Sciatic nerve (tissue), 2 donors: ENCODE data around the gene SERPINA4. TPM values are rescaled to one million over a fixed set of nuclear protein-coding genes. Genes with fewer than 3 reads are reported as not detected.
"Not testable (repeated sequence)": the region's sequence is repeated elsewhere in the genome, so short reads cannot be mapped to it uniquely, and the experiment has no call there.

Experiments
- ATAC-seq: fragments of 200-7000 bp; cut with Tn5 transposase; one replicate; pipeline ENCODE4 v1.9.1; 2020; ENCODE audit warnings: mild to moderate bottlenecking, moderate library complexity
- DNase-seq: peaks from one replicate; pipeline ENCODE4 v3.0.0-alpha.2; 2020; ENCODE audit warnings: low spot score
- intact Hi-C: fragments of 100-400 bp; cut with DNase I; formaldehyde crosslinking; loops from one replicate; pipeline ENCODE4 v1.14.2; 2022
- total RNA-seq: library from RNA; stranded (reverse); fragmentation: NEBNext Ultra II Directional; extraction: Animal tissue kit (Norgen Biotek cat#: 25700); gene quantifications from one replicate; pipeline ENCODE4 v1.2.1, GENCODE V29; 2021
- donor health status: DM: no; HTN: no; CAD: no.
- donor health status: DM: no; HTN: no; CAD: no.

The SERPINA4 gene
- total RNA-seq, 1 donor from 2014 or later, result not detected

GRCh38 chr14:94605361-94605760 lies 44.1 kb downstream of the SERPINA4 start:
- no peak for ATAC-seq
- no peak for DNase-seq
- intact Hi-C loops, result no loop called here

- not testable (repeated sequence) for DNase-seq, ATAC-seq
- intact Hi-C loops, result loop anchor here (1.0 kb wide), 1 partner anchor 14 kb away; no protein-coding TSS in a partner anchor
Observed at GRCh38 chr14:94608966-94609365, 47.7 kb downstream of the SERPINA4 start.

- DNase-seq (peak; percentile 18), ATAC-seq (no peak)
- intact Hi-C loops, result no loop called here
Observed at GRCh38 chr14:94611179-94611578, 49.9 kb downstream of the SERPINA4 start.

GRCh38 chr14:94612174-94612573 lies 50.9 kb downstream of the SERPINA4 start, which contains the start of gene SERPINA3:
SERPINA3 (plus strand) TSS chr14:94612391; CDS start chr14:94614442, 2,051 bp downstream.
- ATAC-seq, result peak; percentile 87
- peak; percentile 51 for DNase-seq
- intact Hi-C loops, result no loop called here

- ATAC-seq, result peak; percentile 77
- peak; percentile 60 for DNase-seq
- intact Hi-C loops, result no loop called here
Observed at GRCh38 chr14:94612580-94613554, 51.6 kb downstream of the SERPINA4 start.

GRCh38 chr14:94613720-94614644 lies 52.7 kb downstream of the SERPINA4 start:
- intact Hi-C loops, result no loop called here
- DNase-seq (peak; percentile 37), ATAC-seq (no peak)

GRCh38 chr14:94614802-94615201 lies 53.6 kb downstream of the SERPINA4 start:
- intact Hi-C loops, result no loop called here
- DNase-seq, result no peak
- no peak for ATAC-seq

- ATAC-seq (no peak), DNase-seq (peak; percentile 32)
- intact Hi-C loops, result no loop called here
Observed at GRCh38 chr14:94615254-94615653, 54.0 kb downstream of the SERPINA4 start.

- intact Hi-C loops, result no loop called here
- ATAC-seq (no peak), DNase-seq (peak; percentile 33)
Observed at GRCh38 chr14:94615823-94616570, 54.8 kb downstream of the SERPINA4 start.

GRCh38 chr14:94617366-94617941 lies 56.2 kb downstream of the SERPINA4 start:
- DNase-seq (no peak), ATAC-seq (no peak)
- intact Hi-C loops, result no loop called here

- DNase-seq, result no peak
- ATAC-seq, result no peak
- intact Hi-C loops, result no loop called here
Observed at GRCh38 chr14:94617988-94618822, 57.0 kb downstream of the SERPINA4 start.

GRCh38 chr14:94619297-94619696 lies 58.1 kb downstream of the SERPINA4 start:
- ATAC-seq (no peak), DNase-seq (no peak)

More at GRCh38 chr14:94619297-94619696, 58.1 kb downstream of the SERPINA4 start:
- intact Hi-C loops, result no loop called here

Other genes starting within 250 kb of the SERPINA4 start
- gene SERPINA6, start 238.1 kb upstream of the SERPINA4 start, total RNA-seq, result not detected
- not detected for gene SERPINA2, start 194.7 kb upstream of the SERPINA4 start, total RNA-seq
- 28.5 TPM for gene SERPINA1, start 172.8 kb upstream of the SERPINA4 start, total RNA-seq
- gene SERPINA11, start 108.6 kb upstream of the SERPINA4 start, total RNA-seq, result not detected
- gene SERPINA9, start 85.2 kb upstream of the SERPINA4 start, total RNA-seq, result not detected
- not detected for gene SERPINA12, start 52.0 kb upstream of the SERPINA4 start, total RNA-seq
- 8.8 TPM for gene SERPINA5, start 20.0 kb downstream of the SERPINA4 start, total RNA-seq
- gene SERPINA3, start 50.9 kb downstream of the SERPINA4 start, total RNA-seq, result 77.1 TPM
- gene GSC, start 208.7 kb downstream of the SERPINA4 start, total RNA-seq, result 4.5 TPM